SU-DHL-6 (cell line): ENCODE results near the gene FAM53A.
"Not testable (repeated sequence)": the region's sequence is repeated elsewhere in the genome, so short reads cannot be mapped to it uniquely, and the experiment has no call there.

Experiments used
- H2AFZ ChIP-seq: fragments of 200-600 bp; sonication (generic); 2 replicates; pipeline ENCODE4 v1.6.1; 2014; ENCODE audit warnings: low read depth, mild to moderate bottlenecking, moderate library complexity, mixed read lengths, antibody characterized with exemption, low read length; ENCODE audit not compliant: severe bottlenecking
- H3F3A ChIP-seq: fragments of 200-600 bp; shearing (Covaris generic); 2 replicates; pipeline ENCODE4 v1.6.0; 2016; ENCODE audit warnings: antibody characterized with exemption, mild to moderate bottlenecking; ENCODE audit not compliant: insufficient read depth
- H3K27ac ChIP-seq: fragments of 200-600 bp; sonication (generic); 2 replicates; pipeline ENCODE4 v1.5.1; 2016; ENCODE audit warnings: low read depth, mild to moderate bottlenecking, low read length, moderate library complexity, mixed read lengths
- H3K27me3 ChIP-seq: fragments of 200-600 bp; sonication (generic), shearing (Covaris generic); 2 replicates; pipeline ENCODE4 v1.6.0; 2014; ENCODE audit warnings: mild to moderate bottlenecking, low read length
- H3K36me3 ChIP-seq: fragments of 200-600 bp; sonication (generic); 2 replicates; pipeline ENCODE4 v1.6.1; 2014; ENCODE audit warnings: mild to moderate bottlenecking, low read length, mixed read lengths
- H3K4me2 ChIP-seq: fragments of 300-600, 200-600 bp; shearing (Covaris generic), sonication (generic); 2 replicates; pipeline ENCODE4 v1.6.0; 2014; ENCODE audit warnings: low read length, low read depth, mild to moderate bottlenecking; ENCODE audit not compliant: poor library complexity, severe bottlenecking
- H3K4me3 ChIP-seq: fragments of 200-600 bp; sonication (generic); 2 replicates; pipeline ENCODE4 v1.5.1; 2014; ENCODE audit warnings: antibody characterized with exemption, low read length, mild to moderate bottlenecking, mixed read lengths; ENCODE audit not compliant: insufficient read depth, poor library complexity, severe bottlenecking
- H3K79me2 ChIP-seq: fragments of 200-600 bp; sonication (generic); 2 replicates; pipeline ENCODE4 v1.6.1; 2014; ENCODE audit warnings: mild to moderate bottlenecking, low read length, moderate library complexity; ENCODE audit not compliant: insufficient read depth
- H3K9ac ChIP-seq: fragments of 200-600 bp; sonication (generic); 2 replicates; pipeline ENCODE4 v1.7.0; 2014; ENCODE audit warnings: mild to moderate bottlenecking, low read length
- H3K9me2 ChIP-seq: fragments of 200-600 bp; sonication (generic); replicated peaks from 2 replicates; pipeline ENCODE4 v1.6.1; 2014; ENCODE audit warnings: low read length; ENCODE audit not compliant: insufficient read depth
- H3K9me3 ChIP-seq: fragments of 200-600 bp; sonication (generic); 2 replicates; pipeline ENCODE4 v1.6.1; 2014; ENCODE audit warnings: low read length, mixed read lengths; ENCODE audit not compliant: insufficient read depth
- H4K20me1 ChIP-seq: fragments of 200-600 bp; sonication (generic); 2 replicates; pipeline ENCODE4 v1.6.1; 2014; ENCODE audit warnings: low read depth, mild to moderate bottlenecking, antibody characterized with exemption, low read length, moderate library complexity, mixed read lengths
- CTCF ChIP-seq: fragments of 200-600 bp; sonication (generic); IDR thresholded peaks from one replicate; pipeline ENCODE4 v1.5.1; 2017; ENCODE audit warnings: antibody characterized with exemption, mild to moderate bottlenecking, low read length, moderate library complexity; ENCODE audit not compliant: insufficient read depth, poor library complexity, severe bottlenecking
- EZH2phosphoT487 ChIP-seq: fragments of 200-600 bp; sonication (generic), shearing (Covaris generic); conservative IDR thresholded peaks from 2 replicates; pipeline ENCODE4 v1.6.1; 2018; ENCODE audit warnings: mild to moderate bottlenecking, antibody characterized with exemption, low read length, moderate library complexity, mixed read lengths

FAM53A gene

DNA sequence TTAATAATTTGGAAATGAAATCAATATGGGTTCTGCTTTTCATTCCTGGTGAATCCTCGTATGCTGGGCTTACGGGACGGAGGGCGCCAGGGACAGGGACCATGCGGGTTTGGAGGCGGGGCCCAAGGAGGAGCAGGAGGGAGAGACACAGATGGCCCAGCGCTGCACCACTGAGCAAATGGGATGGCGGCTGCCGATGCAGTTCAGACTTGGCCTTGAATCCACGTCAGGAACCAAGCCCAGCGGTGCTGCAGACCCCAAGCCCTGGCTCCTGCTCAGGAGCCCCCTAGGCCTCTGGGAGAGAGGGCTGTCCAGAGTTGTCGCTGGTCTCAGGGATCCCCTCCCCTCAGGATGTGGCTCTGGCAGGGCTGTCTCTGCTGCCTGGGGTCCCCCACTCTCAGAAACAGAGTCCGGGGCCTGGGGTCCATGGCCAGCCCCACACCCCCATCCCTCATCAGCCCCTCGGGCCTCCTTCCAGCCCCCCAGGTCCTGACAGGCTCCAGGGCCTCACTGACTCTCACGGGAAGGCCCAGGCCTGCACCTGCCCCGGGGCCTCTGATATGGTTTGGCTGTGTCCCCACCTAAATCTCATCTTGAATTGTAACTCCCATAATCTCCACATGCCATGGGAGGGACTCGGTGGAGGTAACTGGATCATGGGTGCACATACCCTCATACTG is 75.2 kb downstream of the FAM53A start:
- no peak overlapping the region for H3K4me2 ChIP-seq

DNA sequence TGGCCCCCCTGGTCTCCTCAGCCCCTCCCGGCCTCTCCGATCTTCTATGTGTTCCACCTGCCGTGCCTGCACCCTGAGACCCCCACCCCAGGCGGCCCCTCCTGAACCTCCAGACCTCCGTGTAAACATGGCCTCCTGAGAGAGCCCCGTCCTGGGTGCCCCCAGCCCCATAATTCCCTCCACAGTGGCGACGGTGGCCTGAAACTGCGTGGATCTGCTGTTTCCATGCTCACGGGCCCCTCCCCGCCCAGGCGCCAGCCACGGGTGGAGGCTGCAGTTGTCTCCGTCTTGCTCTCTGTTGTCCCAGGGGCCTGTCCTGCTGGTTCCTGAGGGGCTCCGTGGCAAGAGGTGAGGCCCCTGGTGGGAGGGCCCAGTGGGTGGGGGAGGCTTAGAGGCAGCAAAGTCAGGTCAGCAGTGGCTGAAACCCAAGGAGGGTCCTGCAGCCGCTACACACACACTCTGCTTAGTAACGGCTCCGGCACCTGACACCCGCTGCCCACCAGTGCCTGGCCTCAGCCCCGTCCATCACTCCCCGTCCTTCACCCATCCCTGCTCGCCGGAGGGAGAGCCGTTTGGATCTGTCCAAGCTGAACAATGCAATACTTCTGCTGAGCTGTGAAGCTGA is 75.8 kb downstream of the FAM53A start:
- Histone ChIP-seq H3K79me2 (no peaks in the 10 kb centered on the region), H2AFZ (no peak overlapping the region), H4K20me1 (no peaks in the 10 kb centered on the region), H3K9me2 (no peaks in the 10 kb centered on the region), H3F3A (no peaks in the 10 kb centered on the region), H3K4me3 (no peak overlapping the region), H3K4me2 (no peak overlapping the region), H3K36me3 (no peaks in the 10 kb centered on the region), H3K9me3 (no peaks in the 10 kb centered on the region), H3K9ac (no peak overlapping the region), H3K27ac (no peak overlapping the region), H3K27me3 (no peaks in the 10 kb centered on the region)
- no peak for TF ChIP-seq CTCF
- TF ChIP-seq EZH2phosphoT487 = no peak

More for the DNA sequence above, 75.2 kb downstream of the FAM53A start:
- Histone ChIP-seq H3K27me3 (no peaks in the 10 kb centered on the region), H3K27ac (no peak overlapping the region), H4K20me1 (no peaks in the 10 kb centered on the region), H3K9me2 (no peaks in the 10 kb centered on the region), H3K79me2 (no peaks in the 10 kb centered on the region), H3K36me3 (no peaks in the 10 kb centered on the region), H3K9me3 (no peaks in the 10 kb centered on the region), H2AFZ (no peak overlapping the region), H3K9ac (no peak overlapping the region), H3K4me3 (no peak overlapping the region), H3F3A (no peaks in the 10 kb centered on the region)
- TF ChIP-seq CTCF (no peak), EZH2phosphoT487 (no peak)

DNA sequence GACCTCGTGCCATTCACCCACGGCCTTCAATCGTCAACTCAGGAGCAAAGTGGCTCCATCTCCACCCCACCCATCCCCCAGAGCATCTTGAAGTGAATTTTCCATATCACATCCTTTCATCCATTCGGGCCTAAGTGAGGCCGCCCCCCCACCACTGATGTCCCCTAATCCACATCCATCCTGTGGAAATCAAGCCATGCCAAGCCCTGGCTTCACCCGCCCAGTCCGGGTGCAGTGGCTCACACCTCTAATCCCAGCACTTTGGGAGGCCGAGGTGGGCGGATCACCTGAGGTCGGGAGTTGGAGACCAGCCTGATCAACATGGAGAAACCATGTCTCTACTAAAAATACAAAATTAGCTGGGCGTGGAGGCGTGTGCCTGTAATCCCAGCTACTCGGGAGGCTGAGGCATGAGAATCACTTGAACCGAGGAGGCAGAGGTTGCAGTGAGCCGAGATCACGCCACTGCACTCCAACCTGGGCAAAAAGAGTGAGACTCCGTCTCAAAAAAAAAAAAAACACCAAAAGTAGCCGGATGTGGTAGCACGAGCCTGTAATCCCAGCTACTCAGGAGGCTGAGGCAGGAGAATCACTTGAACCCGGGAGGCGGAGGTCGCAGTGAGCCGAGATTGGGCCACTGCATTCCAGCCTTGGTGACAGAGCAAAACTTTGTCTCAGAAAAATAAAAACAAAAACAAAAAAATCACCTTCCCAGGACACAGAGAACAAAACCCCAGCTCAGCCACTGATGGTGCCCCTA is 76.5 kb downstream of the FAM53A start:
- H3K9me3 ChIP-seq, H3K36me3 ChIP-seq, H2AFZ ChIP-seq, H3K4me2 ChIP-seq, H3K27ac ChIP-seq, H3K9me2 ChIP-seq, H3K79me2 ChIP-seq, H4K20me1 ChIP-seq, H3K9ac ChIP-seq, H3F3A ChIP-seq, H3K27me3 ChIP-seq, H3K4me3 ChIP-seq: not testable (repeated sequence)

- Histone ChIP-seq H3K27ac (no peak overlapping the region), H3K9me2 (no peaks in the 10 kb centered on the region), H2AFZ (no peak overlapping the region), H3K36me3 (no peaks in the 10 kb centered on the region), H3K4me2 (no peak overlapping the region), H3K79me2 (no peaks in the 10 kb centered on the region), H3K9me3 (no peaks in the 10 kb centered on the region), H3F3A (no peaks in the 10 kb centered on the region), H3K9ac (no peak overlapping the region), H4K20me1 (no peaks in the 10 kb centered on the region), H3K27me3 (no peaks in the 10 kb centered on the region), H3K4me3 (no peak overlapping the region)
- TF ChIP-seq CTCF = no peak
- no peak for TF ChIP-seq EZH2phosphoT487
Measured at GRCh38 chr4:1604706-1605205, 79.4 kb downstream of the FAM53A start.
